ENCODE measurements around the gene SIGLEC11. TPM values are rescaled to one million over a fixed set of nuclear protein-coding genes. Genes with fewer than 3 reads are reported as not detected.
A peak's percentile ranks its signal among the peaks of the same experiment; 100 is the strongest.

Gene SIGLEC11
- total RNA-seq, 2 donors from 2014 or later: not detected

DNA sequence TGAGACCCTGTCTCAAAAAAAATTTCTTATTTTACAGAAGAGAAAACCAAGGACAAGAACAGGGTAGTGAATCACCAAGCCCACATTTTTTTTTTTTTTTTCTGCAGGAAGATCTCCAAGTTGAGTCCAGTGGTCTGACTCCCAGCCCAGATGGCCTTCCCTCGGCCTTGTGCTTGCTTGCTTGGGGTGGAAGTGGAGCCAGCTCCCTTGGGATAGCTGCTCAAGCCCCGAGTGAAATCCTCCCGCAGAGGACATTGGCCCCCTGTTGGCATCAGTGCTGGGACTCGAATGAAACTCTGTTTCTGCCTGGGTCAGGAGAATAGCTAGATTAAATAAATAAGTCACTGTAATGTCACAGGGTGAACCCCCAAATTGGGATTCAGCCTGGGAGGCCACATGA lies 22.3 kb downstream of the SIGLEC11 start:
- Mint-ChIP-seq H3K4me3 (no peak overlapping the region), H3K9me3 (no peaks in the 10 kb centered on the region), H3K36me3 (ENCODE audit: insufficient read depth in 2 of 2) (no peaks in the 10 kb centered on the region), H3K27ac (no peak overlapping the region), H3K27me3 (ENCODE audit: low read depth) (peaks cover 29% of the 10 kb centered on the region), H3K4me1 (ENCODE audit: low read depth) (peaks cover 17% of the 10 kb centered on the region)
- ATAC-seq (replicated peaks in 1 of 2) (no peak), DNase-seq (no peak)

GRCh38 chr19:49937750-49938381 lies 23.1 kb downstream of the SIGLEC11 start:
- peaks cover 18% of the 10 kb centered on the region for H3K4me1 Mint-ChIP-seq (ENCODE audit: low read depth)
- H3K27me3 Mint-ChIP-seq (ENCODE audit: low read depth): peaks cover 21% of the 10 kb centered on the region
- H3K36me3 Mint-ChIP-seq (ENCODE audit: insufficient read depth in 2 of 2): peaks cover 3 to 6% of the 10 kb centered on the region in 2 donors
- ATAC-seq (replicated peaks in 1 of 2) (peak; percentile 64 to 75), DNase-seq (peak; percentile 79 to 88)
- no peaks in the 10 kb centered on the region for H3K9me3 Mint-ChIP-seq
- H3K4me3 Mint-ChIP-seq: peak overlapping the region; percentile 33 to 47
- no peak overlapping the region for H3K27ac Mint-ChIP-seq

DNA sequence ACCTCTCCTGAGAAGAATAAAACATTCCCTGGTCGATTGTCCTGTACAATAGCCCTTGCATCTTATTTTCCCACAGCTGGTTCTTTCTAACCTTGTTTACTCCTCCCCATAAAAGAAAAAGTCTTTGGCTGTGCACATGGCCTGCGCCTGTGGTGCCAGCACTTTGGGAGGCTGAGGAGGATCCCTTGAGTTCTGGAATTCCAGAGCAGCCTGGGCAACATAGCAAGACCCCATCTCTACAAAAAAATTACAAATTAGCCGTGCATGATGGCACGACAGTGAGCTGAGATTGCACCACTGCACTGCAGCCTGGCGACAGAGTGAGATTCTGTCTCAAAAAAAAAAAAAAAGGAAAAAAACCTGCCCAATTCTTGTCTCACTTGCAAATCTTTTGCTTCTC lies 24.4 kb downstream of the SIGLEC11 start:
- Mint-ChIP-seq H3K9me3 (peaks cover 3% of the 10 kb centered on the region in 2 donors), H3K4me1 (ENCODE audit: low read depth) (peaks cover 30% of the 10 kb centered on the region), H3K27me3 (ENCODE audit: low read depth) (peaks cover 16% of the 10 kb centered on the region), H3K27ac (no peak overlapping the region), H3K36me3 (ENCODE audit: insufficient read depth in 2 of 2) (peaks cover 7 to 11% of the 10 kb centered on the region in 2 donors), H3K4me3 (no peak overlapping the region)
- no peak for DNase-seq
- no peak for ATAC-seq (replicated peaks in 1 of 2)

DNA sequence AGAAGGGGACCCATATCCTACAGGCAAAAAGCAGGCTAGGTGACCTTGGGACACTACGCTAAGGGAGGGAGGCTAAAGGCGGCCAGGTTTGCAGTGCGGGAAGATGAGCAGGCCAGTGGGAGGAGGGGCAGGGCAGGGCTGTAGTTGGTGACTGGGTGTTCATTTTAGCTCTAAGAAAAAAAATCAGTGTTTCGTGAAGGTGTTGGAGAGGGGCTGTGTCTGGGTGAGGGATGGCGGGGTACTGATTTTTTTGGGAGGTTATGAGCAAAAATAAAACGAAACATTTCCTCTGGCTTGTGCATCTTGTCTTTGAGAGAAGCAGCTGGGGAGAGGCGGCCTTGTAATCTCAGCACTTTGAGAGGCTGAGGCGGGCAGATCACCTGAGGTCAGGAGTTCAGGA lies 27.3 kb downstream of the SIGLEC11 start:
- Mint-ChIP-seq H3K4me1 (ENCODE audit: low read depth) (peaks cover 49% of the 10 kb centered on the region), H3K4me3 (no peak overlapping the region), H3K9me3 (peaks cover 6% of the 10 kb centered on the region in 2 donors), H3K27ac (peak overlapping the region; percentile 13), H3K36me3 (ENCODE audit: insufficient read depth in 2 of 2) (peaks cover 17 to 24% of the 10 kb centered on the region in 2 donors), H3K27me3 (ENCODE audit: low read depth) (peaks cover 12% of the 10 kb centered on the region)
- no peak for ATAC-seq (replicated peaks in 1 of 2)
- DNase-seq: no peak

- peak; percentile 63 to 73 for DNase-seq
- Mint-ChIP-seq H3K4me3 (peak overlapping the region; percentile 24 to 25), H3K9me3 (peaks cover 6% of the 10 kb centered on the region in 2 donors), H3K36me3 (ENCODE audit: insufficient read depth in 2 of 2) (peaks cover 22 to 31% of the 10 kb centered on the region in 2 donors), H3K27ac (no peak overlapping the region), H3K4me1 (ENCODE audit: low read depth) (peaks cover 59% of the 10 kb centered on the region), H3K27me3 (ENCODE audit: low read depth) (peaks cover 12% of the 10 kb centered on the region)
- ATAC-seq (replicated peaks in 1 of 2): peak in 1 of 2 donors; percentile 6
These were observed 28.2 kb downstream of the SIGLEC11 start for GRCh38 chr19:49932731-49933131.

- peak overlapping the region; percentile 25 to 36 for H3K4me3 Mint-ChIP-seq
- peak overlapping the region; percentile 5 for H3K27ac Mint-ChIP-seq
These were observed 28.9 kb downstream of the SIGLEC11 start for GRCh38 chr19:49932041-49932451.

GRCh38 chr19:49931293-49932040 lies 29.5 kb downstream of the SIGLEC11 start:
- ATAC-seq (replicated peaks in 1 of 2): no peak
- H3K27me3 Mint-ChIP-seq (ENCODE audit: low read depth): peaks cover 5% of the 10 kb centered on the region
- peaks cover 26 to 38% of the 10 kb centered on the region in 2 donors for H3K36me3 Mint-ChIP-seq (ENCODE audit: insufficient read depth in 2 of 2)
- DNase-seq: no peak
- H3K27ac Mint-ChIP-seq: peak overlapping the region; percentile 5
- peaks cover 6% of the 10 kb centered on the region in 2 donors for H3K9me3 Mint-ChIP-seq
- H3K4me1 Mint-ChIP-seq (ENCODE audit: low read depth): peaks cover 71% of the 10 kb centered on the region
- H3K4me3 Mint-ChIP-seq: peak overlapping the region; percentile 25 to 36

More at GRCh38 chr19:49932041-49932451, 28.9 kb downstream of the SIGLEC11 start:
- H3K27me3 Mint-ChIP-seq (ENCODE audit: low read depth): peaks cover 11% of the 10 kb centered on the region
- ATAC-seq (replicated peaks in 1 of 2): no peak
- peaks cover 6% of the 10 kb centered on the region in 2 donors for H3K9me3 Mint-ChIP-seq
- peaks cover 26 to 36% of the 10 kb centered on the region in 2 donors for H3K36me3 Mint-ChIP-seq (ENCODE audit: insufficient read depth in 2 of 2)
- no peak for DNase-seq
- peaks cover 65% of the 10 kb centered on the region for H3K4me1 Mint-ChIP-seq (ENCODE audit: low read depth)

DNA sequence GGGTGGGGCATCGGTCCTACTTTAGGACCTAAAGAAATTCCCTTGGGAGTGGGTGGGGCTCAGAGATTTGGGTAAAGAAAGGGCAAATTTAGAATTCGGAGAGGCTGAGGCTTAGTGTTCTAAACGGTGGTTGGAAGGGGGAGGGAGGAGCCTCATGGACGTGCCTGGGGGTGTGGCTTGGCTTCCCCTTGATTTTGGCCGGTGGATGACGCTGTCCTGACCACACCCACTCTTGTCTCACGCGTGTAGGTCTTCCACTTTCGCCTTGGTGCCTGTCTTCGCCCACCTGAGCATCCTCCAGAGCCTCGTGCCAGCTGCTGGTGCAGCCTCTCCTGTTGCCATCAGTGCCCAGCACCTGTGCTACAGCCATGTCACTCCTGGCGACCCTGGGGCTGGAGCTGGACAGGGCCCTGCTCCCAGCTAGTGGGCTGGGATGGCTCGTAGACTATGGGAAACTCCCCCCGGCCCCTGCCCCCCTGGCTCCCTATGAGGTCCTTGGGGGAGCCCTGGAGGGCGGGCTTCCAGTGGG lies 30.4 kb downstream of the SIGLEC11 start:
- Mint-ChIP-seq H3K27ac (peak overlapping the region; percentile 88), H3K27me3 (ENCODE audit: low read depth) (no peaks in the 10 kb centered on the region), H3K36me3 (ENCODE audit: insufficient read depth in 2 of 2) (peaks cover 27 to 43% of the 10 kb centered on the region in 2 donors), H3K4me1 (ENCODE audit: low read depth) (peaks cover 77% of the 10 kb centered on the region), H3K4me3 (peak overlapping the region; percentile 90 to 99), H3K9me3 (peaks cover 6% of the 10 kb centered on the region in 2 donors)
- DNase-seq (peak in 1 of 2 donors; percentile 29), ATAC-seq (replicated peaks in 1 of 2) (no peak)

DNA sequence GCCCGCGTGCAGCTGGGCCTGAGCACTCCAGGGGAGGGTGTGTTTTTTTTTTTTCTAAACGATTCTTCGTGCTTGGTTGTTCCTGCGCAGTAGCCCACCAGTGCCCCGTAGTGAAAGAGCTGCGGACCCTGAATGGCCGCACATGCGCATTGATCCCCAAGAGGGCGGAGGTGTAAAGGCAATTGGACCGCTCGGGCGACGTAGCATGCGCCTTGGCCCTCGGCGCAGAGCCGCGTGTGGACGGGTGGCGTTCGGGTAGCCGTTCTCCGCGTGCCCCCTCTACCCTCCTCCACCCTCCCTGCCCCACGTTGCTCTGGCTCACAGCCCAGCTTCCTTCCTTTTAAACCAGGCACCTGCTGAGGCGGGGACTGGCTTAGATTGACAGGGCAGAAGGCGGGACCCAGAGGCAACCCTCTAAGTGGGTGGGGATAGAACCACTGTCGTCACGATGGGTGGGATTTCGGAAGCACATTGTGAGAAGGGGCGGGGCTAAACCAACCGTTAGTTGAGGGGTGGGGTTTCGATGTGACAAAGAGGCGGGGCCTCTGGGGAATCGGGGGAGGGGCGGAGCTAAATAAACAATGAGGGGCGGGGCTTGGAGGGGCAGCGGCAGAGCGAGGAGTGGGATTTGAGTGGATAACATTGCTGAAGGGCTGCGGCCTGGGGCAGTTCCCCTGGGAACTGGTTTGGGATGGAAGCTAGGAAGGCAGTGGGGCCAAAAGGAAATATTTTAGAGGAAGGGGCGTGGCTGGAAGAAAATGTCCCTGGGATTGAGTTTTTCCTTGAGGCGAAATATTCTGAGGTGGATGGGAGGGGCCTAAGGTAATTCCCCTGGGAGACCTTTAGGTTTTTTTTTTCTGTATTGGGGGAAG lies 31.1 kb downstream of the SIGLEC11 start:
- Mint-ChIP-seq H3K9me3 (peaks cover 6% of the 10 kb centered on the region in 2 donors), H3K36me3 (ENCODE audit: insufficient read depth in 2 of 2) (peaks cover 29 to 47% of the 10 kb centered on the region in 2 donors), H3K27me3 (ENCODE audit: low read depth) (no peaks in the 10 kb centered on the region), H3K4me1 (ENCODE audit: low read depth) (peaks cover 84% of the 10 kb centered on the region), H3K27ac (peak overlapping the region; percentile 88), H3K4me3 (peak overlapping the region; percentile 90 to 99)
- DNase-seq (peak; percentile 94), ATAC-seq (replicated peaks in 1 of 2) (peak; percentile 86)

GRCh38 chr19:49929121-49929610 lies 31.8 kb downstream of the SIGLEC11 start, which contains the start of the genes ATF5 and NUP62:
TSS of gene ATF5 (plus strand) at chr19:49929205. CDS start at chr19:49930851, 1,646 bp downstream.
TSS of gene NUP62 (minus strand) at chr19:49929504. CDS start at chr19:49909807, 19,697 bp downstream.
- ATAC-seq (replicated peaks in 1 of 2) (peak; percentile 46 to 50), DNase-seq (peak; percentile 90 to 94)
- Mint-ChIP-seq H3K27me3 (ENCODE audit: low read depth) (no peaks in the 10 kb centered on the region), H3K27ac (peak within 1 kb of the TSS; percentile 93), H3K4me3 (peak within 1 kb of the TSS; percentile 90 to 99), H3K36me3 (ENCODE audit: insufficient read depth in 2 of 2) (peaks cover 34 to 49% of the 10 kb centered on the region in 2 donors), H3K4me1 (ENCODE audit: low read depth) (peaks cover 91% of the 10 kb centered on the region), H3K9me3 (peaks cover 6% of the 10 kb centered on the region in 2 donors)

DNA sequence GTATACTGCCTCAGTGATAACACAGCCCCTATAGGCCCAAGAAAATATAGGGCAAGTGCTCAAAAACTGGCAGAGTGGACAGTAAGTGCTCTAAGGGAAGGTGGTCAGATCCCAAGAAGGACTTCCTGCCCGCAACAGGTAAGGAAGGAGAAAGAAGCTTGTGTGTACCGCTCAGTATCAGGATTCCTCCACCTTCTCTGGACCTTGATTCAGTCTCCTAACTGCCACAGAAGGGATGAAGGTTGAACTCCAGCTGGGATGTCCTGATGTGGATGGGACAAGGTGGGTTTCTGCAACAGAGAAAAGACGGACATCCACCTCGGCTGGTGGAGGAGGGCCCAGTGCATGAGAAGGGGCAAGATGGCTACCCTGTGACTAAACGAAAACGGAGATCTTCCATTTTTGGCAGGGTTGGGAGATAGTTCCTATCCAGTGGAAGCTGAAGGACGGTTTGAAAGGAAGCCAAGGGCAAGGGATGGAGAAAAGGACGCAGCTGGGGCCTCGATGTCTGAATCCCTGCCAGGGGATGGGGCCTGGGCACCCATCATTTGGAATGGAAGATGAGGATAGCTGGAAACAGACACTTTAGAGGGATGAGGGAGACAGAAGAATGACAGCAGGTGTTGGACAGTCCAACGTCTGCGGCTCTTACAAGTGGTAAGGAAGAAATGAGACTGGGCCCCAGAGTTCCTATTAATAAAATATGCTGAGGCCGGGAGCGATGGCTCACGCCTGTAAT lies 33.3 kb downstream of the SIGLEC11 start:
- peaks cover 6% of the 10 kb centered on the region in 2 donors for H3K9me3 Mint-ChIP-seq
- H3K4me1 Mint-ChIP-seq (ENCODE audit: low read depth): peaks cover 89% of the 10 kb centered on the region
- no peak for DNase-seq
- no peak for ATAC-seq (replicated peaks in 1 of 2)
- H3K27me3 Mint-ChIP-seq (ENCODE audit: low read depth): no peaks in the 10 kb centered on the region
- H3K36me3 Mint-ChIP-seq (ENCODE audit: insufficient read depth in 2 of 2): peaks cover 32 to 45% of the 10 kb centered on the region in 2 donors
- H3K4me3 Mint-ChIP-seq: peak overlapping the region; percentile 90 to 99
- peak overlapping the region; percentile 93 for H3K27ac Mint-ChIP-seq

All from activated T-cell treated with anti-CD3 and anti-CD28 coated beads, Interleukin-2, amount 50 U/mL, for 72 hours (primary cell).